ENCODE results near the gene C19orf47. TPM values are rescaled to one million over a fixed set of nuclear protein-coding genes. Genes with fewer than 3 reads are reported as not detected.
"Not testable (repeated sequence)": the region's sequence is repeated elsewhere in the genome, so short reads cannot be mapped to it uniquely, and the experiment has no call there.

Gene C19orf47
- total RNA-seq, 1 experiment from 2014 or later: 33.7 TPM

DNA sequence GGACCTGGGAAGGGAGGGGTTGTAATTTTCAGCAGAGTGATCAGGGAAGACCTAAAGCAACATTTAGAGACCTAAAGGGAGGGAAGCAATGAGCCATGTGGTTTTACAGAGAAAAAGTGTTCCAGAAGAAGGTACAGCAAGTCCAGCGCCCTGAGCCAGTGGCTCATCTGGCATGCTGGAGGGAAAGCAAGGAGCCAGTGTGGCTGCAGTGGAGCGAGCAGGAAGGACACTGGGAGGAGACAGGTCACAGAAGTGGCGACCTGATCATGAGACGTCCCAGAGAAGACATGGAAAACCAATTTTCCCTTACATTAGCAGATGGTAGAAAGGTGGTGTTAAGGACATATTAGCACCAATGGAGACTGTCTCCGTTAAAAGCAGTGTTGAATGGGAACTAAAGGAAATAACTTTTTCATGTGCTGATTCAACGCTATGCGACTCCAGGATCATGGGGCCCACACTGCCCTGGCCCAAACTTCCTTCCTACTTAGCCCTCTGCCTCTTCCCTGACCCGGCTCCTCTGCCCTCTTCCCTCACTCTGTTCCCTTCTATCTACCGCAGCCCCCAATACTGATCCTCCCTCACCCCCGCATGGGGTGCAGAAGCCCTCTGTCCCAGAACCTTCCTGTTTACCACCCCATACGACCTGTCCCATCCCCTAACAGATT is 5.4 kb downstream of the C19orf47 start:
- Histone ChIP-seq H3K9me3 (replicated peaks) (no peaks in the 10 kb centered on the region), H3K4me1 (peaks cover 19% of the 10 kb centered on the region), H3K4me3 (no peak overlapping the region), H3K36me3 (peaks cover 23% of the 10 kb centered on the region), H3K27me3 (no peaks in the 10 kb centered on the region), H3K27ac (peak overlapping the region; percentile 95)
- no peak for DNase-seq

DNA sequence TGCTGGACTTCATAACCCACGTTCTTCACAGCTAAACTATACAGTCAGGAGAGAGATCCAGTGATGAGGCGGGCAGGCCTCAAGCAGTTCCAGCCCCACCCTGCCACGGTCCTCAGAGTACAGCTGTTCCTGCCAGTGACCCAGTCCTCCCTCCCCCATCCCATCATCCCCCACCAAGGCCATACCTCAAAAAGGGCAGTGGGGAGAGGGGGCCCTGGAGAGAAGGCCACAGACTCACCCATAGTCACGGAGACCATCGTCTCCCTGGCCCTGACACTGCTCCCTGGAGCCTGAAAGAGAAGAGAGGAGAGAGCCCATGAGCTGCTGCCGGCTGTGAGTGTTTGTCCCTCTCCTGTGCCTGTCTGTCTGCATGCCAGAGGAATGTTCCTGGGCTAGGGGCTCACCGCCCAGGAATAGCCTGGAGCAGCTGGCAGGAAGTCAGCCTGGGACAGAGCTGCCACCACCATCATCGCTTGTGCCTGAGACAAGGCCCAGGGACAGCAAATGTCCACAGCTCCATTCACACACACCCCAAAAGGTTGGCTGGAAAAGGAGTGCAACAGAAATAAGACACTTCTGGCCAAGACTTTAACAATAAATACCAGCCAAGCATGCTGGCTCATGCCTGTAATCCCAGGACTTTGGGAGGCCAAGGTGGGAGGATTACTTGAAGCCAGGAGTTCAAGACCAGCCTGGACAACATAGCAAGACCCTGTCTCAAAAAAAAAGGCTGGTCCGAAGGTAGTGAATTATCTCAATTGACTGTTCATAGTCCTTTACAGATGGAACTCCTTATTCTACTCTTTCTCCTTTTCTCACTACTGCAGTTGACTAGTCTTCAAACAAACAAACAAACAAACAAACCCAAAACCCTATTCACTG is 6.4 kb downstream of the C19orf47 start:
- no peaks in the 10 kb centered on the region for H3K27me3 ChIP-seq
- peak; percentile 97 to 98 for DNase-seq
- H3K9me3 ChIP-seq (replicated peaks): no peaks in the 10 kb centered on the region
- H3K4me3 ChIP-seq: peak overlapping the region; percentile 38
- H3K27ac ChIP-seq: peak overlapping the region; percentile 95
- peaks cover 19% of the 10 kb centered on the region for H3K4me1 ChIP-seq
- peaks cover 21% of the 10 kb centered on the region for H3K36me3 ChIP-seq

DNA sequence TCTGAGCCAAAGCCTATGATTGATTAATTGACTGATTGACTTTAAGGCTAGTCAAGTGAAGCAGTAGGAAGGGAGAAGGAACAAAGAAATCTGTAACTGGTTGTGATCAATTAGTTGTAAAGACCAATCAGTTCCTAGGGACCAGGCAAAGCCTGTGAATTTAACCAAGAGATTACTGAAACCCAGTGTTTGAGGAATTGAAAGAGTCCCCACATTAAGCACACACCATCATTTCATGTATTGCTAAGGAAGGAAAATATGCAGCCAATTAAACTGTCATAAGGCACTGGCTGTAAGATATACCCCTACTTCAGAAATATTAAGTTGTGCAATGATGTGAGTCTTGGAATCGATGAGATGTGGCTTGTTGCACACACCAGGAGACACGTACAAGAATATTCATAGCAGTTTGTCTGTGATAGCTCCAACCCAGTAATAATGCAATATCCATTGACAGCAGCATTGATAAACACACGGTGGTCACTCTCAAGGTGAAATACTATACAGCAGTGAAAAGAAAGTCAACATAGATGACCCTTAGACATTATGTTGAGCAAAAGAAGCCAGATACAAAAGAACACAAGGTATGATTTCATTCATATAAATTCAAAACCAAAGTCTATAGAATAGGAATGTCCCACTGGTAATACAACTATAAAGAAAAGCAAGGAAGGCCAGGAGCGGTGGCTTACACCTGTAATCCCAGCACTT is 9.0 kb downstream of the C19orf47 start:
- H3K9me3 ChIP-seq (replicated peaks): no peaks in the 10 kb centered on the region
- H3K27me3 ChIP-seq: no peaks in the 10 kb centered on the region
- H3K27ac ChIP-seq: no peak overlapping the region
- no peak for DNase-seq
- H3K36me3 ChIP-seq: peaks cover 39% of the 10 kb centered on the region
- H3K4me3 ChIP-seq: no peak overlapping the region
- peaks cover 27% of the 10 kb centered on the region for H3K4me1 ChIP-seq

DNA sequence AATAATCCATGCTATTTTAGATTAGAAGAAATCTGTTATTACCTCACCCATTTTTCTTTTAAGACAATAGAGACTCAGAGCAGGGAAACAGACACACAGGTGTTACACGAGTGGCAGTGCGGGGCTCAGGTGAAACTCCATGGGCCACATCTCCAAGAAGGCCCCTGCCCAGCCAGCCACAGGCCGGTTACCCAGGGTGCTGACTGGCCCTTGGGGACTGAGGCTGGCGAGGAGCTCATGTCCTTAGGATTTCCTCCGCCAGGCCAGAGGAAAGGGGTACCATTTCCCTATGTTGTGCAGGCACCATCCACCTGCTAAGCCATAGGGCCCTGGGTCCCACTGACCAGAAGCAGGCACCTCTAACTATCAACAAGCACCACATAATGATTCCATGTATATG is 10.6 kb downstream of the C19orf47 start:
- H3K27ac ChIP-seq: no peak overlapping the region

DNA sequence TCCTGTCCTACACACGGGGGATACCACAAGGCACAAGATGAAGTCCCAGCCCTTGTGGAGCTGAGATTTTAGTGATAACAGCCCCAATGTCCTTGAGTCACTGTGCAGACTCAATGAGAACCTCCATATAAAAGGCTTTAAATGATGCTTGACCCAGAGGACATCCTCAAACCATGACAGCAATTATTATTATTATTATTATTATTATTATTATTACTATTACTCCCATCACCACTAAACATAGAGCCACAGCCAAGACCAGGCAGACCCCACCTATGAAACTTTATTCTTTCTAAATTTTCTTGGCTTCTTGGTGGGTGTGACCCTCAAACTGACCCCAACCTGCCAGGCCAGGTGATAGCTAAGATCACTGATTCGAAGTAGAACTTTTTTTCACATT is 11.1 kb downstream of the C19orf47 start:
- Histone ChIP-seq H3K36me3 (peaks cover 60% of the 10 kb centered on the region), H3K9me3 (replicated peaks) (no peaks in the 10 kb centered on the region), H3K4me1 (peaks cover 16% of the 10 kb centered on the region), H3K27ac (no peak overlapping the region), H3K27me3 (no peaks in the 10 kb centered on the region), H3K4me3 (no peak overlapping the region)
- no peak for DNase-seq

More for the DNA sequence above, 10.6 kb downstream of the C19orf47 start:
- Histone ChIP-seq H3K9me3 (replicated peaks) (no peaks in the 10 kb centered on the region), H3K36me3 (peaks cover 55% of the 10 kb centered on the region), H3K4me1 (peaks cover 21% of the 10 kb centered on the region), H3K27me3 (no peaks in the 10 kb centered on the region), H3K4me3 (no peak overlapping the region)
- DNase-seq: no peak

DNA sequence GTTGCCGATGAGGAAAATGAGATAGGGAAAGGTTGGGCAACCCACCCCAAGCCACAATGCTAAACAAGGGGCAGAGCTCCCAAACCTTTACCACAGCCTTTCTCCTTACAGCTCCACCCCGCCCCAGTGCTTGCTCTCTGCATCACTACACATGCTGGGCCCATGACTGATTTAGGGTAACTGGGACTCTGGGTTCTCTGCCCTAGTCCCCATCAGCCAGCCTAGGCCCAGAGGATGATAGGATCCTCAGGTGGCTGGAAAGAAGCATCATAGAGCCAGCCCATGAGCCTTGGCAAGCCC is 11.6 kb downstream of the C19orf47 start:
- Histone ChIP-seq H3K4me3 (no peak overlapping the region), H3K9me3 (replicated peaks) (no peaks in the 10 kb centered on the region), H3K27me3 (no peaks in the 10 kb centered on the region), H3K27ac (peak overlapping the region; percentile 29; the same call in 1 of the 2 replicates), H3K36me3 (peaks cover 65% of the 10 kb centered on the region), H3K4me1 (peaks cover 14% of the 10 kb centered on the region)
- no peak for DNase-seq

DNA sequence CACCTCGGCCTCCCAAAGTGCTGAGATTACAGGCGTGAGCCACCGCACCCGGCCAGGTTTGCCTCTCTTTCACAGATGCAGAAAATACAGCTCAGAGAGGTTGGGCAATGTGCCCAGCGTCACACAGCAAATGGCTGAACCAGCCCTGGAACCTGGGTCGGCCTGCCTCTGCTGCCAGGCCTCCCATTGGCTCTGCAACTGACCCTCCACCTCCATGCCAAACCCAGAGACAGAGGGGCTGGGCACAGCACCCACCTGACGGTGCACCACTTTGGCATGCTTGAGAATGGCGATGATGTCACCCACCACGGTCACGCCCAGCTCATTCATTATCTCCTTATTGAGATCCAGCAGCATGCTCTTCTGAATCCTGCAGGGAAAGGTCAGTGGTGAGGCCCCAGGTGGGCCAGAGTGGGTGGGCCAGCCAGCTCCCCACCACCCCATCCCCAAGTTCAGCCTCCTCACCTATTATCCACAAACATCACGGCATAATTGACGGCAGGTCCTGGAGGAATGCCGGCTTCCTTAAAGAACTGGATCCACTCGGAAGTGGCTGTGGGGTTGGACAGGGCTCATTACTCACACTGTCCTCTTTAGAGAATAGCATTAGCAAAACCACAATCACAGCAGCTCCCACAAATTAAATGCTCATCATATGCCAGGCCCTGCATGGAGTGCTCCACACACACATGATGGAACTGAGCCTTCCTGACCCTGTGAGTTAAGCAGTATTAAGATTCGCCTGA is 12.2 kb downstream of the C19orf47 start:
- Histone ChIP-seq H3K27ac (peak overlapping the region; percentile 29; the same call in 1 of the 2 replicates), H3K27me3 (no peaks in the 10 kb centered on the region), H3K36me3 (peaks cover 71% of the 10 kb centered on the region), H3K9me3 (replicated peaks) (no peaks in the 10 kb centered on the region), H3K4me1 (peaks cover 9% of the 10 kb centered on the region), H3K4me3 (no peak overlapping the region)
- no peak for DNase-seq

DNA sequence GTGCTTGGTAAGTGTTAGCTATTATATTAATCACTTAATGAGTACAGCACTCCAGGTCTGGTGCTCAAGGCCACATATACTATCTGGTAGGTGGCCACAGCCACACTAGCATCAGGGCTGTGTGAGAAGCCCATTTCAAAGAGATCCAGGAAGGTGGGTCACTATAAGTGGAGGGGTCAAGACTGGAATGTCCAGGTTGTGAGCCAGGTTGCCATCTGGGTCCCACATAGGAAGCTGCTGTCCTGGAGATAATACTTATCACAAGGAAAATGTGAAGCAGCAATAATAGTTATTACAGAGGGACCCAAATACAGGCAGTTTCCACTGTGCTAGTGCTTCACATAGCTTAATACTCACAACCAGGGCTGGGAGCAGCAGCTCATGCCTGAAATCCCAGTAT is 13.1 kb downstream of the C19orf47 start:
- no peak overlapping the region for H3K27ac ChIP-seq
- H3K9me3 ChIP-seq (replicated peaks): no peaks in the 10 kb centered on the region
- peaks cover 75% of the 10 kb centered on the region for H3K36me3 ChIP-seq
- peaks cover 8% of the 10 kb centered on the region; the same call in 1 of the 2 replicates for H3K4me1 ChIP-seq
- DNase-seq: no peak
- H3K27me3 ChIP-seq: no peaks in the 10 kb centered on the region
- H3K4me3 ChIP-seq: no peak overlapping the region

DNA sequence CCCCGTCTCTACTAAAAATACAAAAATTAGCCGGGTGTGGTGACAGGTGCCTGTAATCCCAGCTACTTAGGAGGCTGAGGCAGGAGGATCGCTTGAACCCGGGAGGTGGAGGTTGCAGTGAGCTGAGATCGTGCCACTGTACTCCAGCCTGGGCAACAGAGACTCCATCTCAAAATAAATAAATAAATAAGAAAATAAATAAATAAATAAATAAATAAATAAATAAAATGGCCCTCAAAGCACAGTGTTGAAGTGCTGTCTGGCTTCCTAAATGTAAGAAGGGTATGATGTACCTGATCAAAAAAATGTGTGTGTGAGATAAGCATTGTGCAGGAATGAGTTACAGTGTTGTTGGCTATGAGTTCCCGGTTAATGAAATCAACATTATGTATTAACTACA is 15.1 kb downstream of the C19orf47 start:
- not testable (repeated sequence) for H3K9me3 ChIP-seq (replicated peaks); H3K27ac ChIP-seq; H3K27me3 ChIP-seq; DNase-seq; H3K4me1 ChIP-seq; H3K4me3 ChIP-seq
- peaks cover 77% of the 10 kb centered on the region for H3K36me3 ChIP-seq

DNA sequence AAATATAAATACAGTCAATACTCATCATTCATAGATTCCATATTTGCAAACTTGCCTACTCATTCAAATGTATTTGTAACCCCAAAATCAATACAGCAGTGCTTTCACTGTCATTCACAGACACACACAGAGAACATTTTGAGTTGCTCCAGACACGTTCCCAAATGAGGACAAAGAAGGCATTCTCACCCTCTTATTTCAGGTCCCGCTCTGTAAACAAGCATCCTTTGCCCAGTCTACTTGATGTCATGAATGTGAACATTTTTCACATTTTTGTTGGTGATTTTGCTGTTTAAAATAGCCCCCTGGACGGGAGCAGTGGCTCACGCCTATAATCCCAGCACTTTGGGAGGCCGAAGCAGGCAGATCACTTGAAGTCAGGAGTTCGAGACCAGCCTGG is 15.5 kb downstream of the C19orf47 start:
- Histone ChIP-seq H3K4me1 (peaks cover 8% of the 10 kb centered on the region; the same call in 1 of the 2 replicates), H3K4me3 (no peak overlapping the region), H3K27me3 (no peaks in the 10 kb centered on the region), H3K27ac (no peak overlapping the region), H3K9me3 (replicated peaks) (no peaks in the 10 kb centered on the region), H3K36me3 (peaks cover 81% of the 10 kb centered on the region)
- no peak for DNase-seq

DNA sequence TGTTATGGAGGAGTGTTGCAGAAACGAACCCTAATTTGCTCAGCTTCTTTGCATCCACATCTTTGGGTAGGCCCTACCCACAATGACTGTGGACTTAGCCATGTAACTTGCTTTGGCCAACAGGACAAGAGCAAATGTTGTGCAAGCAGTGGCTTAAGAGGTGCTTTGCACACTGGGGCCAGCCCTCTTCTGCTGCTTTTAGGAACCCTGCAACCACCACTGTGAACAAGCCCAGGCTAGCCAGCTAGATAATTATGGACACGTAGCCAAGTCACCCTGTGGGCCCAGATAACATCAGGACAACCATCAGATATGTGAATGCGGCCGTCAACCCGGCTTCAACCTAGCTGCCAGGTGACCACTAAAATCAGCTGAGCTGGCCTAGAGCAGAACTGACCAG is 17.1 kb downstream of the C19orf47 start:
- peaks cover 90% of the 10 kb centered on the region for H3K36me3 ChIP-seq
- no peaks in the 10 kb centered on the region for H3K9me3 ChIP-seq (replicated peaks)
- H3K4me1 ChIP-seq: peaks cover under 1% of the 10 kb centered on the region; the same call in 1 of the 2 replicates
- DNase-seq: no peak
- no peak overlapping the region for H3K27ac ChIP-seq
- H3K4me3 ChIP-seq: no peak overlapping the region
- no peaks in the 10 kb centered on the region for H3K27me3 ChIP-seq

DNA sequence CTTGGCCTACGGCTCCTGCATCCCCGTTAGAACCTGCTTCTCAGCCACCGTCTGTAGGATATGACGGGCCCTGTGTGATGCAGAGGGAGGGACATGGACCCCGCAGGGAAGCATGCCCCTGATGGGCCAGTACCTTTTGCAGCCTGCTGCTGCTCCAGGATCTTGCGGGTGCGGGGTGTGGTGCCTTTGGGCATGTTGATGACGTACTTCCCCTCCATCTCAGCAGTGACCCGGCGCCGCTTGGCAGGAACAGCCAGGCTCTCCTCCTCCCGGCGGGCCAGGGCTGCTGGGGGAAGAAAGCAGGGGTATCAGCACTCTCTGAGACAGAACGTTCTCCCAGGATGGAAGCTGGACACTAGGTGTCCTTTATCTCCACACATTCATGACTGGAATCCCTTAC is 22.0 kb downstream of the C19orf47 start:
- no peaks in the 10 kb centered on the region for H3K27me3 ChIP-seq
- H3K27ac ChIP-seq: no peak overlapping the region
- peaks cover 92% of the 10 kb centered on the region for H3K36me3 ChIP-seq
- H3K4me1 ChIP-seq: no peaks in the 10 kb centered on the region
- no peak for DNase-seq
- H3K9me3 ChIP-seq (replicated peaks): no peaks in the 10 kb centered on the region
- no peak overlapping the region for H3K4me3 ChIP-seq

DNA sequence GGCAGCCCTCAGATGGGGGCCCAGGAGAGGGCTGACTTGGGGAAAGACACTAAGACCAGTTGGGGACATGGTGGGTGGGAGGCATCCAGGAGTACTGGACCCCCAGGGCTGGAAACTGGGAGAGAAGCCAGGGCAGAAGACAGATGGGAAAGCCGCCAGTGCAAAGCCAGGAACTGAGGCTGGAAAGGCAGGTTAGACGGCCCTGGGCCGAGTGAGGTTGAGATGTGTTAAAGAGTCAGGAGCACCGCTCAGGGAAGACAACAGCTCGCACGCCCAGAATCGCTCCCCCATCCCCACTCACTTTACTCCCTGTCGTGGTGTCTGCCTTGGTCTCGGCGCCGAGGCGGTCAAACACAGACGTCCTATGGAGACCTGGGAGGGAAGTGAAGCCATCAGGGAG is 24.5 kb downstream of the C19orf47 start:
- Histone ChIP-seq H3K27me3 (no peaks in the 10 kb centered on the region), H3K27ac (no peak overlapping the region), H3K36me3 (peaks cover 88% of the 10 kb centered on the region), H3K4me1 (no peaks in the 10 kb centered on the region), H3K9me3 (replicated peaks) (no peaks in the 10 kb centered on the region), H3K4me3 (no peak overlapping the region)
- no peak for DNase-seq

DNA sequence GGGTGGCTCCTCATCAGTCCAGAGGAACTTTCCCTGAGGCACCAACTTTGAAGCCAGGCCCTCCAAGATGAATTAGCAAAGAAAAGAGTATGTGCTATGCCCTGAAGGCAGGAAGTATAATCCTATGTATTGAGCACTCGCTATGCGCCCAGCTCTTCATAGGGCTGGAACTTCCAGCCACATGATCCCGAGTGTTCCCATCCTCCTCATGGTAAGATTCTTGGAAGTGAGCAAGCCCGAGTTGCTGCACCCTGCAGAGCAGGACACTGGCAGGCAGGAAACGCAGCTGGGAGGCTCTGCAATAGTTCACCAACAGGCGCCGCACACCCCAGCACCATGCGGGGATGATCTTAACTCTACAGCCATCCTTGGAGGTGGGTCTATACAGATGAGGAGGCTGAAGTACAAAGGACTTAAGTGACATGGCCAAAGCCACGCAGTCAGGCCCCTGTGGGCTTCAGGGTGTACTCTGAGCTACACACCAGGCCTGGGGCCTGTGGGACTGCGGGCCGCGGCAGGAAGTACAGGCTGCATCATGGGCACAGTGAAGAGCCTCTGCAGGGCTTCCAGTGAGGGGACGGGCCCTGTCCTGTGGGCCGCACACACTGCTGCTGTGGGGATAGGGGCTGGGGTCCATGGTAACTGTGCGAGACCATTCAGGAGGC is 25.1 kb downstream of the C19orf47 start:
- H3K27me3 ChIP-seq: no peaks in the 10 kb centered on the region
- no peak overlapping the region for H3K27ac ChIP-seq
- no peaks in the 10 kb centered on the region for H3K9me3 ChIP-seq (replicated peaks)
- H3K4me1 ChIP-seq: no peaks in the 10 kb centered on the region
- DNase-seq: no peak
- H3K4me3 ChIP-seq: no peak overlapping the region
- peaks cover 88% of the 10 kb centered on the region for H3K36me3 ChIP-seq
